Measurements from ENCODE around the gene YDJC.
"Not testable (repeated sequence)": the region's sequence is repeated elsewhere in the genome, so short reads cannot be mapped to it uniquely, and the experiment has no call there.

Gene YDJC, protein sequence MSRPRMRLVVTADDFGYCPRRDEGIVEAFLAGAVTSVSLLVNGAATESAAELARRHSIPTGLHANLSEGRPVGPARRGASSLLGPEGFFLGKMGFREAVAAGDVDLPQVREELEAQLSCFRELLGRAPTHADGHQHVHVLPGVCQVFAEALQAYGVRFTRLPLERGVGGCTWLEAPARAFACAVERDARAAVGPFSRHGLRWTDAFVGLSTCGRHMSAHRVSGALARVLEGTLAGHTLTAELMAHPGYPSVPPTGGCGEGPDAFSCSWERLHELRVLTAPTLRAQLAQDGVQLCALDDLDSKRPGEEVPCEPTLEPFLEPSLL

DNA sequence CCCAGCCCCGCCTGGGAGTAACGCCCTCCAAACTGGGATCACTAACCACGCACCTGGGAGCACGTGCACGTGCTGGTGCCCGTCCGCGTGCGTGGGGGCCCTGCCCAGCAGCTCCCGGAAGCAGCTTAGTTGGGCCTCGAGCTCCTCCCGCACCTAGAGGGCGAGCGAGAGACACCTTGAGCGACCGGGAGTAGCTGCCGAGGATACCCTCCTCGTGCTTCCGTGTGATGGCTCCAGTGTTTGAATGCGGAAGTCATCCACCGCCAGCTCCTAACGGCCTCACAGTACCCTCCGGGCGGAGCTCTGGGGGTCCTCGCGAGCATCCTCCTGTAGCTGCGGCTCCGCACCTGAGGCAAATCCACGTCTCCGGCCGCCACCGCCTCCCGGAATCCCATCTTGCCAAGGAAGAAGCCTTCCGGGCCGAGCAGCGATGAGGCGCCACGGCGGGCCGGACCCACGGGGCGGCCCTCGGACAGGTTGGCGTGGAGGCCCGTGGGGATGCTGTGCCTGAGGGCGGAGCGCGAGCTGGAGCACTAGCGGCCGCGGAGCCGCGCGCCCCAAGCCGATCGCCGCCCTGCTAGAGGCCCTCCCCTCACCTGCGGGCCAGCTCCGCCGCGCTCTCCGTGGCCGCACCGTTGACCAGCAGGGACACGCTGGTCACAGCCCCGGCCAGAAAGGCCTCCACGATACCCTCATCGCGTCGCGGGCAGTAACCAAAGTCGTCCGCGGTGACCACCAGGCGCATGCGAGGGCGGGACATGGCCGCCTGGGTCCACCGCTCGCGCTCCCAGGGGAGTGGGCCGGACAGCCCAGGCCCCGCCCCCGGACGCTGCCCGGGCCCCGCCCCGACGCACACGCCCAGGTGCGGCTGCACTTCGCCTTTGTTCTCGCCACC is at the start of gene YDJC:
YDJC (minus strand) TSS at position 768 of the 895 bp plus-strand sequence; CDS start at position 760, 8 bp downstream.
- peak; percentile 79 for DNase-seq

DNA sequence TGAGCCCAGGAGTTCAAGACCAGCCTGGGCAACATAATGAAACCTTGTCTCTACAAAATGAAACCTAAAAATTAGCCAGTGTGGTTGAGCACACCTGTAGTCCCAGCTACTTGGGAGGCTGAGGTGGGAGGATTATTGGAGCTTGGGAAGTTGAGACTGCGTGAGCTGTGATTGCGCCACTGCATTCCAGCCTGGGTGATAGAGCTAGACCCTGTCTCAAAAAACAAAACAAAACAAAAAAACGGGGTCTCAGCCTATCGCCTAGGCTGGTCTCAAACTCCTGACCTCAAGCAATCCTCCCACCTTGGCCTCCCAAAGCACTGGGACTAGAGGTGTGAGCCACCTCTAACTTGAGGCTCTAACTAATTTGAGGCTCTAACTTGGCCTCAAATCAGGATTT is 49.6 kb upstream of the YDJC start:
- DNase-seq: no peak

DNA sequence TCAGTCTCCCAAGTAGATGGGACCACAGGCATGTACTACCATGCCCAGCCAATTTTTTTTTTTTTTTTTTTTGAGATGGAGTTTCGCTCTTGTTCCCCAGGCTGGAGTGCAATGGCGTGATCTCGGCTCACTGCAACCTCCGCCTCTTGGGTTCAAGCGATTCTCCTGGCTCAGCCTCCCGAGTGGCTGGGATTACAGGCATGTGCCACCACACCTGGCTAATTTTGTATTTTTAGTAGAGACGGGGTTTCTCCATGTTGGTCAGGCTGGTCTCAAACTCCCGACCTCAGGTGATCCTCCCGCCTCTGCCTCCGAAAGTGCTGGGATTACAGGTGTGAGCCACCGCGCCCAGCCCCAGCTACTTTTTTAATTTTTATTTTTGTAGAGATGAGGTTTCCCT is 49.0 kb upstream of the YDJC start:
- not testable (repeated sequence) for DNase-seq

DNA sequence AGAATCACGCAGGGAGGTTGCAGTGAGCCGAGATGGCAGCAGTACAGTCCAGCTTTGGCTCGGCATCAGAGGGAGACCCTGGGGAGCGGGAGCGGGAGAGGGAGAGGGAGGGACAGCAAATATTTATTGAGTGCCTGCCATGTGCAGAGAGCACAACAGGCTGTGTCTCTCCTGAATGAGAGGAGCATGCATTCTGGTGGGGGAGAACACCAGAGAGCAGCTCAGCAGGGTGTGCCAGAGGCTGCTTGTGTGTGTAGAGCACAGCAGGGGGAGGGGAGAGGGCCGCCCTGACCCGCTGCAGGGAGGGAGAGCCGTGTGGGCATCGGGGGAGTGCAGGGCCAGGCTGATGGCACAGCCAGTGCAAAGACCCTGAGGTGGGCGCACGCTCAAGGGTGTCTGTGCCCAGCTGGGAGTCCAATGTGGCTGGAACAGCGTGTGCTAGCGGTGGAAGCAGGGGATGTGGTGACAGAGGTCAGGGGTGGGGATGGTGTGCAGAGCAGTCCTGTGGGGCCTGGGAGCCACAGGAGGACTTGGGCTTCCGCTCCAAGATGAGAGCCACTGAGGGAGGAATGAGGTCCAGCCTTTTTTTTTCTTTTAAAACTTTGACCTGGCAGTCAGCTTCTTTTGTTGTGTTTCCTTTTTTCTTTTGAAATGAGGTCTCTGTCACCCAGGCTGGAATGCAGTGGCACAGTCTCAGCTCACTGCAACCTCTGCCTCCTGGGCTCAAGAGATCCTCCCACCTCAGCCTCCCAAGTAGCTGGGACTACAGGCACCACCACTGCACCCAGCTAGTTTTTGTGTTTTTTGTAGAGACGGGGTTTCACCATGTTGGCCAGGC is 48.0 kb upstream of the YDJC start:
- DNase-seq: no peak

DNA sequence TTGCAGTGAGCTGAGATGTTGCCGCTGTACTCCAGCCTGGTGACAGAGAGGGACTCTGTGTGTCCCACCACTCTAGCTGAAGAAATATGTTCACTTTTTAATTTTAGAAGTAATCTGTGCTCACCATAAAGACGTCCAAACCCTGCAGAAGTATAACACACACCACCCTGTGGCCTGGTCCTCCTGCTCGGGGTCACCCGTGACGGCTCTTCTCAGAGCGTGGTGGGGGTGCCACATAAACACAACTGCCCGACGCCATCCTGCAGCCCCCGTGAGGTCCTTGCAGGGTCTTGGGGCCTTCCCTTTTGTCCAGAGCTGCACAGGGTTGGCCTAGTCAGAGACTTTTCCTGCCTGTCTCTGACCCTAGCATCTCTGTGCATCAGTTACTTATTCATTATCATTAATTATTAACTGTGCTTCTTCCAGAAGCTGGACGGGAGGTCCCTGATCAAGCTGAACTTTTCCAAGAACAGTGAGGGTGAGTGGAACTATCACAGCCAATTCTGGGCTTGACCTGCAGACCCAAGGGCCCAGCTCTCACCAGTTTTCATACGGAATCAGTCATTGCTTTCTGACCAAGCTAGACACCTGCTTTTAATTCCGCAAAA is 44.9 kb upstream of the YDJC start:
- no peak for DNase-seq

DNA sequence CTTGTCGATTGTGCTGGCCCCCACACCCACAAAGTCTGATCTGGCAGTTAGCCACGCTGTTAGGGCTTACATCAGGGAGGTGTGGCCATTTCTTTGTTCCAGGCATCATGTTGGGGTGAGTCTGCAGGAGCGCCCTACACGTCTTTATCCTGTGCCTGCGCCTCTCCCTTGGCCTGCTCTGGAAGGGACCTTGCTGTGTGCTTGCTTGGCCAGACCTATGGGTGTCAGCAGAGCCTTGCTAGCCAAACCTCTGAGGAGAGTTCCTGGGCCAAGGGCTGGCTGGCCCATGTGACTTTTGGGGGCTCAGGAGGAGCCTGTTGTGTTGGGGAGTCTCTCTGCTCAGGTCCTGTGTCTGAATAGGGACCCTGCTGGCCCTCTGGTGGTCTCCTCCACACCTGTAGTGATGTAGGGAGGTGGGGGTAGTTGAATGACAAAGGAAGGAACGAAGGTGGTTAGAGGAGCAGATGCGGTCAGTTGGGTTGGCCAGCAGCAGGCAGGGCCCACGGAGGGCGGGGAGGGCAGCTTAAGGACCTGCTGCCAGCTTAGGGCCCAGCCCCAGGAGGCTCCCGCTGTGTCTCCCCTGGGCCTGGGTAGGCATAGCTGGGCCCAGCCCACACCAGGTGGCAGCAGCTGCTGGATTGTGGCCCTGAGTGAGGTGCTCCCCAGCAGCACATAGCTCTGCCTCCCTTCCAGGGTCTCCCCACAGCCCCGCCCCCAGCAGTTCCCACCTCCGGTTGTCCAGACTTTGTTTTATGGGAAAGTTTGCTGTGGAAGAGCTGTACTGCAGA is 43.9 kb upstream of the YDJC start:
- DNase-seq: no peak

DNA sequence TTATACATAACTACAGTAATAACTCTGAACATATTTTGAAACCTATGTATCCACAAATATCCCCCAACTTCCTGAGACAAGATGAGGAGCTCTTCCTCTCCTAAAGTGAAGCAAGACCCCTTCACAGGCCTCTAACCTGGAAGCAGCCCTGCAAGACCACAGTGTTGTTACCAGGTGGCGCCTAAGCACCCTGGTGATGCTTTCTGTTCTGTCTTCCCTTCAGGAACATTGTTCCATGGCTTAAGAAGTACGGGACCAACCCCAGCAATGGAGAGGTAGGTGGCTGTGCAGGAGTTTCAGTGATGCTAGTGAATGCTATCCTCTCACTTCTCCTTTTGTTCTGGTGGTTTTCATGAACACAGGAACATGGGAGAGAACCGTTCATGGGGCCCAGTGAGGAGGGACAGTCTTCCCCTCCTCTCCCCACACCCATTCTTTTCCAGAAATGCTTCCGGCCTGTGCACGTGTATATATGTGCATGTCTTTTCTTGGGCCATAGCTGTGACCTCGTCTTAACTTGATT is 42.3 kb upstream of the YDJC start:
- DNase-seq: no peak

DNA sequence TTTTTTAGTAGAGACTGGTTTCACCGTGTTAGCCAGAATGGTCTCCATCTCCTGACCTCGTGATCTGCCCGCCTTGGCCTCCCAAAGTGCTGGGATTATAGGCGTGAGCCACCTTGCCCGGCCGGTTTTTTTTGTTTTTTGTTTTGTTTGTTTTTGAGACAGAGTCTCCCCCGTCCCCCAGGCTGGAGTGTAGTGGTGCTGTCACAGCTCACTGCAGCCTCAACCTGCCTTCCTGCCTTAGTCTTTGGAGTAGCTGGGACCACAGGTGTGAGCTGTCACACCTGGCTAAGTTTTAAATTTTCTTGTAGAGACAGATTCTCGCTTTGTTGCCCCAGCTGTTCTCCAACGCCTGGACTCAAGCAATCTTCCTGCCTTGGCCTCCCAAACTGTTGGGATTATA is 39.2 kb upstream of the YDJC start:
- no peak for DNase-seq

DNA sequence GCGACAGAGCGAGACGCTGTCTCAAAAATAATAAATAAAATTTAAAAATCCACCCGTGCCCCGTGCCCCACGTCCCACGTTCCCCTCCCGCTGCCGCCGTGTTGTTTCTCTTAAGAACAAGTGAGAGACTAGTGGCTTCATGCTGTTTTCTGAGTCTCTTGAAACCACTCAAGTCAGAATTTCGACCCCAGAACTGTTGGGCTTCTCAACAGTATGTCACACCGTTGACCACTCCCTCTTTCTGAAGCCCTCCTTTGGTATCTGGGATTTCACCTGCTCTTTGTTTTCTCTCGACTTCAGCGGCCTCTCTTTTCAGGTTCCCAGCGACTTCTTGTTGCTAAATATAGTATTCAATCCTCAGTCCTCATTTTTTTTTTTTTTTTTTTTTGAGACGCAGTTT is 37.0 kb upstream of the YDJC start:
- no peak for DNase-seq

DNA sequence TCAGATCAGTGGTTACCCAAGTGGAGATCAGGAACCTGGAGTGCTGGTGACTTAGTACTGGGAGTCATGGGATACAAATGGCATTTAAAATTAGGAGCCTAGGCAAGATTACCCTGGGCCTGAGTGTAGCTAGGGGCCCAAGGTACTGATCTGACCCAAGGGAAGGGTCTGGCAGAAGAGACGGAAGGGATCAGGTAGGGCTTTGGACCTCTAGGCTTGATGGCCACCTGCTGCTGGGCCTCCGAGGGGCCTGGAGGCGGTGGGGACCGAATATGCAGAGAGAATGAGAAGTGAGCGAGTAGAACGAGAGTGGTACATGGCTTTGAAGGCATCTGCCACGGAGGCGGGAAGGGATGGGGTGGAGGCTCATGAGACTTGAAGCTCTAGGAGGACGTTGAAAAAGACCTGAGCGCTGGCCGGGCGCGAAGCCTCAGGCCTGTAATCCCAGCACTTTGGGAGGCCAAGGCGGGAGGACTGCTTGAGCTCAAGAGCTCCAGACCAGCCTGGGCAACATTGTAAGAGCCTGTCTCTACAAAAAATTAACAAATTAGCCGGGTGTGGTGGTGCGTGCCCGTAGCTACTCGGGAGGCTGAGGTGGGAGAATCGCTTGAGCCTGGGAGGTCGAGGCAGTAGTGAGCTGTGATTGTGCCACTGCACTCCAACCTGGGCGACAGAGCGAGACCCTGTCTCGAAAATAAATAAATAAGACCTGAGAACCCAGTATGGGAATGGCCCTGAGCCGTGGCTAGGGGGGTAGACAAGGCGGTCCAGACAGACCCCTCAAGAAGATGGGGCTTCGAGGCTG is 35.4 kb upstream of the YDJC start:
- DNase-seq: no peak

DNA sequence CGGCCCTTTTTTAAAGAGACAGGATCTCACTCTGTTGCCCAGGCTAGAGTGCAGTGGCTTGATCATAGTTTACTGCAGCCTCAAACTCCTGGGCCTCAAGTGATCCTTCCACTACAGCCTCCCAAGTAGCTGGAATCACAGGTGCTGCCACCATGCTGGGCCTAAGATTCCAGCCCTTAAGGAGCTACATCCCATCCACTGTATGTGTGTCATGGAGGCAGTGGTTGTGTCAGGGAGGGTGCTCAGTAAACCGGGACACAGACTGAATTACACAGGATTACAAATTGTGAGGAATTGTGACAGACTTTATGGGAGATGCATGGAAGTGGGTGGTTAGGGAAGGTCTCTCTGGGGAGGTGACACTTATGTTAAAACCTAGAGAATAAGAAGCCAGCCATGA is 33.9 kb upstream of the YDJC start:
- no peak for DNase-seq

DNA sequence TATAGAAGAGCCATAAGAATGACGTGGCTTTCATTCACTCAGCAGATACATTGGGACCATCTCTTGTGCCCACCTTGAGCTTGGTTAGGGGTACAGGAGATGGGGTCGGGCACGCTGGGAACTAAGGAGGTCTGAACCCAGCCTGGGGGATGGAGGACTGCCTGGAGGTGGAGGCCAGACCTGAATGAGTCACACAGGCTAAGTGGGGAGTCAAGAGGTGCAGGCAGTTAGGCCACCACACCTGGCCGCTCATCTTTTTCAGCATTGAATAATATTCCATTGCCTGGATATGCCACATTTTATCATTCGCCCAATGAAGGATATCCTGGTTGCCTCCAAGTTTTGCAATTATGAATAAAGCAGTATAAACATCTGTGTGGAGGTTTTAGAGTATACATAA is 32.2 kb upstream of the YDJC start:
- DNase-seq: no peak

DNA sequence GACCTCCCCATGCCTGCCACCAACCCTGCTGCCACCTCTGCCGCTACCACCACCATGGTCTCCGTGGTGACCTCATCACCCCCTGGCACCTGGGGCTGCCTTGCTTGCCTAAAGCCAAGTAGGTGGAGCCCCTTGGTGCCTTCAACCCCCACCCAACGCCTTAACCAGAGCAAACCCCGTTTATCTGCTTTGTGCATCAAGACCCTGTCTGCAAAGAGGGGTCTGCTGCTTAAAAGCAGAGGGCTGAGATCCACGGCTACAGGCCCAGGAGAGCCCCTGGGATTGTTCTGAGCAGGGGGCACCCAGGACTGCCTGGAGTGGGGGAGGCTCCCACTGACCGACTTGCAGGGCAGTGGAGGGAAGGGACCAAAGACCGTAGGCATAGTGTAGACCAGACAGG is 31.1 kb upstream of the YDJC start:
- DNase-seq: no peak

DNA sequence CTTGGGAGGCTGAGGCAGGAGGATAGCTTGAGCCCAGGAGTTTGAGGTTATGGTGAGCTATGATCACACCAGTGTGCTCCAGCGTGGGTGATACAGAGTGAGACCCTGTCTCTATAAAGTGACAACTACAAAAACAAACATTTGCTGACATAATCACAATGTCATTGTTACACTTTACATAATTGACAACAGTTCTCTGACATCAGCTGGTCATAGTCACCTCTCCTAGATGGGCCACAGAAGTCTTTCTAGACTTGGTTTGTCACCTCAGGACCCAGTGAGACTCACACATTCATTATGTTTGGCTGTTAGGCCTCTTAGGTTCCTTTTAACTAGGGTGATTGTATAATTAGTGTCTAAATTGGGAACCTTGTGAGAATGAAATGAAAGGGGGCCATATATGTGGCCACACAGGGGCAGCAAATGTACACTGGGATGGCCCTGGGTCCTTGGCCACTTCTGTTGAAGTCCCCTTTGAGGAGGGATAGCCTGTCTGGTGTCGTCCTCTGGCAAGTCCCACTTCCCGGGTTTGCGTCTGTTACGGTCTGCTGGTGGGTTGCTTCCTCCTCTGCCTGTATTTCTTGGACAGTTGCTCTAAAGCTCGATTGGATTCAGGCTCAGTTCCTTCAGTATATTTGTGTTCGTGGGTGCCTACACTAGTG is 30.2 kb upstream of the YDJC start:
- no peak for DNase-seq

DNA sequence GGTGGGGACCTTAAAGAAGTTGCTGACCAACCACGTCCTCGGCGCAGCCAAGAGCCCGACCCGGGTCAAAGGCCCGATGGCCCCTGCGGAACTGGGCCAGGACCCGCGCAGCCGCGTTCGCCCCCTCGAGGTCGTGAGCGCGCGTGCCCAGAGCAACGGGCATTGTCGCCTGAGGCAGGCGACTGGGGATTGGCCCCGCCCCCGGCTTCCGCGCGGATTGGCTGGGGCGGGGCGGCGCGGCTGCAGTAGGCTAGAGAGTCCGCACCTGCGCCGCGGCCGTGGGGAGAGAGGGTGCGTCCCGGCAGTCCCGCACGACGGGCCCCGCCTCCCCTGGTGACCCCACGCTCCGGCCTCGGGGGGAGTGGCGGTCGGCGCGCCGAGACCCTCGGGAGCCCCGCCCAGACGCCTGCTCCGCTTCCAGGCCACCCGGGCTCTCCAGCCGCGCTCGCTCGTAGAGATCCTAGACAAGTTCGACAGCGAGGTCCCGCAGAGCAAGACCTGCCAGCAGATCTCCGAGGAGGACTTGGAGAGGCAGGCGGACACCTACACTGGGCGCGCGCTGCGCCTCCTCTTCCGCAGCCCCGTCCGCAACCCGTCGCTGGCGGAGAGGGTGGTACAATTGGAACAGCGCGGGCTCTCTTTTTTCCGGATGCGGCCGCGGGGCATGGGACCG is 27.7 kb upstream of the YDJC start:
- peak; percentile 36 for DNase-seq

DNA sequence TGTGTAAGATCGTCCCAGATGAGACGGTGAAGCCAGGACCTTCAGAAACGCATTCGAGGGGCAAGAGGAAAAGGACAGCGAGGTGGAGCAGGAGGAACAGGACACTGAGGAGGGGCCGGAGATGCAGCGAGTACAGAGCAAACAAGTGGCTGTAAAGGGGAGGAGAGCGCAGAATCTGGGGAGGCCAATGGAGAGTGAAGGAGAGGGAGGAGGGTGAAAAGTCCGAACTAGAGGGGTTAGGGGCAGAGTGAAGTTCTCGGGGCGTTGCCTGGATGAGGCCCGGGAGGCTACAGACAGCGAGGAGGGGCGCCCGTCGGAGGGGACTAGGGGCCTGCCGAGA is 27.2 kb upstream of the YDJC start:
- DNase-seq: no peak

DNA sequence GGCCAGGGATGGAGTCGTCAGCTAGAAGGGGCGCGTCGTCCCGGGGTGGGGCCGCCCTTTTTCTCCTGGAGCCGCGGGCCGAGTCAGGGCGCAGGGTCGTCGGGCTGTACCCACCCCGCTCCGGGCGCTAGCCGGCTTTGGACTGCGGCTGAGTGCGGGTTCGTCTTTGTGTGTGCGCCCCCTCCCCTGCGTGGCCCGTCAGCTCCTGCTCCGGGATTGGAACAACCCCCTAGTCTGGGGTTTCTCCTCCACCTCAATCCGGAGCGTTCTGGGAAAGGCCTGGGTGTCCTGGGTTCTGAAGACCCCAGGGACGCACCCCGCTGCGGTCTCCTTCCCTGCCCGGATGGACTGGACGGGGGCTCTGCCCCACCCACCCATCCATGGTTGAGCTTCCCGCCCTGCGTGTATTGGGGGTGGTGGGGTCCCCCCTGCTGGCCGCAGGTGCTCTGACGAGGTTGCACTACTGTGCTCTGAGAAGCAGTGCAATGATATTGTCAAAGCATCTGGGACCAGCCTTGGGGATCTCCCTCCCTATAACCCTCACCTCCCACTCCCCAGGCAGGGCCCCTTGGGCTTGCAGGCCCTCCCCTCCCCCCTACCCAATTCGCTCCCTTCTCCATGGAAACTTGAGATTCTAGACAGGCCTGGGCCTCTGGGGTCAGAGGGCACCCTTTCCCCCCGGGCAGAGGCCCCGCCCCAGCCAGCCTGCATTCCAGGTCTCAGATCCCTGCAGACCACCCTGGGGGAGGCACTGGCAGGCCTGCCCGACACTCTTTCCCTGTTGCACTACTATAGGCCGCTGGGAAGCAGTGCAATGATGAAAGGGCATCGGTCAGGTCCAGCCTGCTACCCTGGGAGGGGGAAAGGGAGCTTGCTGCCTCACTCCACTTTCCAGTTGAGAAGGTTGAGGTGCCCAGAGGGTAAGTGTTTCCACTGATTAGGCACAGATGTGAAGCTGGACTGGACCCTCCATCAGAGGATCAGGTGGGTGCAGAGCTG is 23.0 kb upstream of the YDJC start:
- DNase-seq: no peak

DNA sequence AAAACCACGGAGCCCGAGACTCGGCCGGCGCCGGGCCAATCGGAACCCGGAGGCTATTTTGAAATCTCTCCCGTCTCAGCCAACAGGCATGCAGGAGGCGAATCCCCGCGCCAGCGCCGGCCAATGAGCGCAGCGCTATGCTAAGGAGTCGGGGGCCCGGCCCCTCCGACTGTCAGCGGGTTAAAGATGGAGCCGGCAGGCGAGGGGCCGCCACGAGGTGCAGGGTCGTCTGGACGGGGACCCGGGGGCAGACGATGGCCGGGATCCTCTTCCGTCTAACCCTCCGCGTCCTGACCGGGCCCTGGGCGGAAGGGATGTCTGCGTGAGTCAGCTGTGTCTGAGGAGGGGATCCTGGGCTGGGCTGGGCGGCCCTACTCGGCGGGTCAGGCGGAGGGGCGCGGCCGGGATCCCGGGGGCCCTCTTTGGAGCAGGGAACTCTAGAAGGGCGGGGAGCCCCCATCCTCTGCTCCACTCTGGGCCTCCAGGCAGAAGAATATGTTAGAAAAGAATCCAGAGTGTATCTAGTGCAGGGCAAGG is 22.3 kb upstream of the YDJC start:
- DNase-seq: peak; percentile 78

Data from NK-92 treated with Interleukin-12 subunit alpha and Interleukin-12 subunit beta, amount 100 ng/mL, for 24 hours (cell line).